T-helper 17 cell (primary cell): ENCODE measurements around the gene STX4. TPM values are rescaled to one million over a fixed set of nuclear protein-coding genes. Genes with fewer than 3 reads are reported as not detected.

ENCODE experiments used
- ATAC-seq: fragments of 150-1000 bp; cut with Tn5 transposase; 2 replicates; pipeline ENCODE4 v1.10.0; 2021; ENCODE audit warnings: mild to moderate bottlenecking, moderate library complexity
- DNase-seq, 3 donors: peaks; one replicate each; pipeline versions ENCODE4 v3.0.0 to v3.0.0-alpha.2; 2020 to 2021
- H3K9me3 ChIP-seq: one replicate; pipeline ENCODE4 v1.7.0; 2013; ENCODE audit warnings: low read length, mild to moderate bottlenecking; ENCODE audit not compliant: control insufficient read depth, poor library complexity, severe bottlenecking
- H3K27ac Mint-ChIP-seq: one replicate; pipeline ENCODE4 v1.8.0; 2022; ENCODE audit warnings: mild to moderate bottlenecking, moderate library complexity, mixed read lengths
- H3K27me3 Mint-ChIP-seq: one replicate; pipeline ENCODE4 v1.8.0; 2022; ENCODE audit warnings: mixed read lengths
- H3K36me3 Mint-ChIP-seq: one replicate; pipeline ENCODE4 v1.8.0; 2022; ENCODE audit warnings: low read depth, mixed read lengths
- H3K4me1 Mint-ChIP-seq: one replicate; pipeline ENCODE4 v1.8.0; 2022; ENCODE audit warnings: mild to moderate bottlenecking, mixed read lengths
- H3K4me3 Mint-ChIP-seq: one replicate; pipeline ENCODE4 v1.8.0; 2022; ENCODE audit warnings: mild to moderate bottlenecking, moderate library complexity, mixed read lengths
- total RNA-seq, 4 donors: library from RNA in 2 of 4; stranded (reverse) in 2 of 4; gene quantifications; one replicate each; pipeline ENCODE4 v1.2.3 and lab custom pipeline; 2022 to 2026

STX4 gene
- total RNA-seq, 2 donors from 2014 or later = 72.0 to 72.1 TPM

GRCh38 chr16:30992931-30993816, 40.2 kb upstream of the STX4 start:
- H3K9me3 ChIP-seq = no peaks in the 10 kb centered on the region
- Mint-ChIP-seq H3K27me3 (no peaks in the 10 kb centered on the region), H3K27ac (no peak overlapping the region), H3K36me3 (no peaks in the 10 kb centered on the region), H3K4me1 (peaks cover 4% of the 10 kb centered on the region), H3K4me3 (no peak overlapping the region)
- ATAC-seq (no peak), DNase-seq (no peak)

- DNase-seq (no peak), ATAC-seq (no peak)
- no peaks in the 10 kb centered on the region for H3K9me3 ChIP-seq
- Mint-ChIP-seq H3K36me3 (no peaks in the 10 kb centered on the region), H3K27me3 (no peaks in the 10 kb centered on the region), H3K4me3 (peak overlapping the region; percentile 50), H3K4me1 (peaks cover 4% of the 10 kb centered on the region), H3K27ac (no peak overlapping the region)
Observed at GRCh38 chr16:30995927-30996323, 37.4 kb upstream of the STX4 start.

- Mint-ChIP-seq H3K27ac (no peak overlapping the region), H3K4me3 (peak overlapping the region; percentile 50), H3K36me3 (no peaks in the 10 kb centered on the region), H3K27me3 (no peaks in the 10 kb centered on the region), H3K4me1 (peaks cover 2% of the 10 kb centered on the region)
- ATAC-seq (no peak), DNase-seq (no peak)
- H3K9me3 ChIP-seq = no peaks in the 10 kb centered on the region
Observed at GRCh38 chr16:30996324-30996984, 36.9 kb upstream of the STX4 start.

GRCh38 chr16:30996985-30997724, 36.2 kb upstream of the STX4 start:
- no peaks in the 10 kb centered on the region for H3K9me3 ChIP-seq
- DNase-seq (peak; percentile 60 to 85 (median 82)), ATAC-seq (peak; percentile 99)
- H3K27ac Mint-ChIP-seq = no peak overlapping the region
- H3K4me1 Mint-ChIP-seq = peaks cover 2% of the 10 kb centered on the region
- H3K36me3 Mint-ChIP-seq = no peaks in the 10 kb centered on the region
- peak overlapping the region; percentile 33 for H3K4me3 Mint-ChIP-seq
- no peaks in the 10 kb centered on the region for H3K27me3 Mint-ChIP-seq

GRCh38 chr16:30997725-30998711, 35.3 kb upstream of the STX4 start:
- peaks cover 2% of the 10 kb centered on the region for H3K4me1 Mint-ChIP-seq
- H3K27me3 Mint-ChIP-seq = no peaks in the 10 kb centered on the region
- ATAC-seq (no peak), DNase-seq (no peak)
- peak overlapping the region; percentile 33 for H3K4me3 Mint-ChIP-seq
- H3K27ac Mint-ChIP-seq = no peak overlapping the region
- no peaks in the 10 kb centered on the region for H3K36me3 Mint-ChIP-seq
- H3K9me3 ChIP-seq = no peaks in the 10 kb centered on the region

GRCh38 chr16:30998852-30999761, 34.3 kb upstream of the STX4 start:
- H3K4me3 Mint-ChIP-seq = no peak overlapping the region
- DNase-seq (no peak), ATAC-seq (no peak)
- no peak overlapping the region for H3K27ac Mint-ChIP-seq
- H3K4me1 Mint-ChIP-seq = peaks cover 4% of the 10 kb centered on the region
- no peaks in the 10 kb centered on the region for H3K27me3 Mint-ChIP-seq
- no peaks in the 10 kb centered on the region for H3K36me3 Mint-ChIP-seq
- no peaks in the 10 kb centered on the region for H3K9me3 ChIP-seq

- ATAC-seq (no peak), DNase-seq (no peak)
- Mint-ChIP-seq H3K36me3 (no peaks in the 10 kb centered on the region), H3K27me3 (no peaks in the 10 kb centered on the region), H3K27ac (no peak overlapping the region), H3K4me1 (peaks cover 4% of the 10 kb centered on the region), H3K4me3 (no peak overlapping the region)
- H3K9me3 ChIP-seq = no peaks in the 10 kb centered on the region
Observed at GRCh38 chr16:31000671-31001382, 32.5 kb upstream of the STX4 start.

- DNase-seq = no peak
- Mint-ChIP-seq H3K27ac (no peak overlapping the region), H3K27me3 (no peaks in the 10 kb centered on the region), H3K36me3 (no peaks in the 10 kb centered on the region), H3K4me1 (peaks cover 2% of the 10 kb centered on the region), H3K4me3 (no peak overlapping the region)
- H3K9me3 ChIP-seq = no peaks in the 10 kb centered on the region
- ATAC-seq = no peak
Observed at GRCh38 chr16:31001507-31002249, 31.7 kb upstream of the STX4 start.

- Mint-ChIP-seq H3K27me3 (no peaks in the 10 kb centered on the region), H3K36me3 (no peaks in the 10 kb centered on the region), H3K27ac (no peak overlapping the region), H3K4me3 (no peak overlapping the region), H3K4me1 (peaks cover 2% of the 10 kb centered on the region)
- H3K9me3 ChIP-seq = no peaks in the 10 kb centered on the region
- DNase-seq = no peak
- ATAC-seq = no peak
Observed at GRCh38 chr16:31002250-31002700, 31.1 kb upstream of the STX4 start.

GRCh38 chr16:31002862-31003341, 30.5 kb upstream of the STX4 start:
- Mint-ChIP-seq H3K36me3 (no peaks in the 10 kb centered on the region), H3K27ac (peak overlapping the region; percentile 29), H3K4me3 (no peak overlapping the region), H3K27me3 (no peaks in the 10 kb centered on the region), H3K4me1 (peaks cover 2% of the 10 kb centered on the region)
- ATAC-seq (no peak), DNase-seq (no peak)
- no peaks in the 10 kb centered on the region for H3K9me3 ChIP-seq

- DNase-seq (no peak), ATAC-seq (no peak)
- Mint-ChIP-seq H3K27me3 (no peaks in the 10 kb centered on the region), H3K36me3 (no peaks in the 10 kb centered on the region), H3K27ac (no peak overlapping the region), H3K4me1 (peaks cover 2% of the 10 kb centered on the region), H3K4me3 (no peak overlapping the region)
- H3K9me3 ChIP-seq = no peaks in the 10 kb centered on the region
Observed at GRCh38 chr16:31003744-31004143, 29.6 kb upstream of the STX4 start.
